ENCODE results near the gene GADD45A. TPM values are rescaled to one million over a fixed set of nuclear protein-coding genes. Genes with fewer than 3 reads are reported as not detected.

Gene GADD45A
- total and polyA plus RNA-seq, 9 of the 15 experiments (the other 6 are each of a cell fraction or from before 2014, with no cell fraction given), result 21.3 to 156 (median 62.1) TPM

- no peak for TF ChIP-seq MGA (IDR thresholded peaks at IDR 0.05)
- TF ChIP-seq CHAMP1 (IDR thresholded peaks at IDR 0.05), result no peak; the same call in 1 of the 2 replicates
- peak; percentile 95 for TF ChIP-seq MEF2A (IDR thresholded peaks at IDR 0.05; ENCODE audit: control insufficient read depth, low read depth, low read length)
- TF ChIP-seq LEF1 (IDR thresholded peaks at IDR 0.05), result peak; percentile 84
- TF ChIP-seq YY1 (IDR thresholded peaks at IDR 0.05; ENCODE audit: borderline replicate concordance in 1 of 3, control insufficient read depth in 1 of 3, extremely low read depth in 1 of 3, insufficient read depth in 3 of 3, insufficient read length in 1 of 3, insufficient replicate concordance in 2 of 3, low read depth in 1 of 3, low read length in 2 of 3), result peak in 1 of 3 experiments; percentile 27
- TF ChIP-seq ZBTB2 (IDR thresholded peaks at IDR 0.05), result peak; percentile 73; the same call in 1 of the 2 replicates
Observed at GRCh38 chr1:67686267-67687197, 1.5 kb downstream of the GADD45A start (continued).
